ENCODE results near the gene LAS1L.
"Not testable (repeated sequence)": the region's sequence is repeated elsewhere in the genome, so short reads cannot be mapped to it uniquely, and the experiment has no call there.

The LAS1L gene

GRCh38 chrX:65516756-65517155 is 17.8 kb downstream of the LAS1L start:
- DNase-seq: no peak

- no peak for DNase-seq
Observed at GRCh38 chrX:65513610-65514009, 21.0 kb downstream of the LAS1L start.

- DNase-seq: no peak
Observed at GRCh38 chrX:65509400-65509799, 25.2 kb downstream of the LAS1L start.

- DNase-seq: no peak
Observed at GRCh38 chrX:65508851-65509250, 25.7 kb downstream of the LAS1L start.

- DNase-seq: no peak
Observed at GRCh38 chrX:65502618-65503017, 32.0 kb downstream of the LAS1L start.

- DNase-seq: no peak
Observed at GRCh38 chrX:65493431-65493830, 41.2 kb downstream of the LAS1L start.

GRCh38 chrX:65491620-65492019 is 43.0 kb downstream of the LAS1L start:
- DNase-seq: no peak

GRCh38 chrX:65488495-65488894 is 46.1 kb downstream of the LAS1L start:
- DNase-seq: no peak

- DNase-seq: no peak
Observed at GRCh38 chrX:65480960-65481359, 53.6 kb downstream of the LAS1L start.

GRCh38 chrX:65479102-65479501 is 55.5 kb downstream of the LAS1L start:
- not testable (repeated sequence) for DNase-seq

- DNase-seq: no peak
Observed at GRCh38 chrX:65476564-65476963, 58.0 kb downstream of the LAS1L start.

- no peak for DNase-seq
Observed at GRCh38 chrX:65463550-65463949, 71.0 kb downstream of the LAS1L start.
